HCT116 (cell line): ENCODE data around the gene PEBP1.

ENCODE experiments used
- CTCF ChIP-seq, 3 experiments: fragments of 200-600 bp in 1 of 3; sonication (generic) in 1 of 3; IDR thresholded peaks in 2 of 3; conservative IDR thresholded peaks in 1 of 3; 2 replicates each; pipeline ENCODE4 v1.5.1; 2012 to 2017; ENCODE audit warnings: low read depth in 2 of 3, low read length in 2 of 3, antibody characterized with exemption in 1 of 3, borderline replicate concordance in 1 of 3, control low read depth in 1 of 3, mild to moderate bottlenecking in 1 of 3, mixed read lengths in 1 of 3, mixed run types in 1 of 3, moderate library complexity in 1 of 3; ENCODE audit not compliant: insufficient read depth in 1 of 3
- EZH2phosphoT487 ChIP-seq: fragments of 200-600 bp; IDR thresholded peaks from 2 replicates; pipeline ENCODE4 v1.6.1; 2018; ENCODE audit warnings: antibody characterized with exemption, borderline replicate concordance
- POLR2A ChIP-seq: IDR thresholded peaks from 2 replicates; pipeline ENCODE4 v1.7.0; 2011; ENCODE audit warnings: borderline replicate concordance; ENCODE audit not compliant: insufficient read depth, insufficient read length; ENCODE audit errors: extremely low read depth
- RAD21 ChIP-seq: IDR thresholded peaks from 2 replicates; pipeline ENCODE4 v1.6.1; 2012; ENCODE audit warnings: low read depth, mild to moderate bottlenecking
- SP1 ChIP-seq: IDR thresholded peaks from 2 replicates; pipeline ENCODE4 v1.6.1; 2012; ENCODE audit warnings: low read depth
- TCF7L2 ChIP-seq: IDR thresholded peaks from 2 replicates; pipeline ENCODE4 v1.7.0; 2011; ENCODE audit warnings: borderline replicate concordance, inconsistent platforms; ENCODE audit not compliant: insufficient read depth, insufficient read length; ENCODE audit errors: extremely low read depth
- YY1 ChIP-seq: IDR thresholded peaks from 2 replicates; pipeline ENCODE4 v1.6.1; 2011; ENCODE audit warnings: low read length, low read depth, moderate library complexity, mild to moderate bottlenecking; ENCODE audit not compliant: insufficient replicate concordance; ENCODE audit errors: extremely low read depth

DNA sequence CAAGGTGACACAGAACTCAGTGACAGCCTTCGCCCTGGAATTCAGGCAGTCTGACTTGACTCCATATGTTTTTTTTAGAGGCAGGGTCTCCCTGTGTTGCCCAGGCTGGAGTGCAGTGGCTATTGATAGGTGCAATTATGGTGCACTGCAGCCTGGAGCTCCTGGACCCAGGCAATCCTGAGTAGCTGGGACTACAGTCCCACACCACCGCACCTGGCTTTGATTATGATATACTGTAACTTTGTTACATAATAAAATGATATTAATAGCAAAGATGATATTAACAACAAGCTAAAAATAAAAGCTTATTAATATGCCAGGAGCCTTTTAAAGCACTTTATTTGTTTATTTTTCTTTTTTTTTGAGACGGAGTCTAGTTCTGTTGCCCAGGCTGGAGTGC, 41.9 kb upstream of the PEBP1 start:
- no peak for TF ChIP-seq RAD21
- no peak for TF ChIP-seq POLR2A
- no peak for TF ChIP-seq CTCF (IDR thresholded peaks at IDR 0.05 in 2 of 3, conservative IDR thresholded peaks at IDR 0.05 in 1 of 3; ENCODE audit: borderline replicate concordance in 1 of 3, insufficient read depth in 1 of 3, low read depth in 2 of 3, low read length in 2 of 3)
- TF ChIP-seq EZH2phosphoT487, result no peak
- TF ChIP-seq YY1, result no peak
- TF ChIP-seq SP1, result no peak
- no peak for TF ChIP-seq TCF7L2
